ENCODE measurements around the gene PLEKHD1.
"Not testable (repeated sequence)": the region's sequence is repeated elsewhere in the genome, so short reads cannot be mapped to it uniquely, and the experiment has no call there.

The PLEKHD1 gene

DNA sequence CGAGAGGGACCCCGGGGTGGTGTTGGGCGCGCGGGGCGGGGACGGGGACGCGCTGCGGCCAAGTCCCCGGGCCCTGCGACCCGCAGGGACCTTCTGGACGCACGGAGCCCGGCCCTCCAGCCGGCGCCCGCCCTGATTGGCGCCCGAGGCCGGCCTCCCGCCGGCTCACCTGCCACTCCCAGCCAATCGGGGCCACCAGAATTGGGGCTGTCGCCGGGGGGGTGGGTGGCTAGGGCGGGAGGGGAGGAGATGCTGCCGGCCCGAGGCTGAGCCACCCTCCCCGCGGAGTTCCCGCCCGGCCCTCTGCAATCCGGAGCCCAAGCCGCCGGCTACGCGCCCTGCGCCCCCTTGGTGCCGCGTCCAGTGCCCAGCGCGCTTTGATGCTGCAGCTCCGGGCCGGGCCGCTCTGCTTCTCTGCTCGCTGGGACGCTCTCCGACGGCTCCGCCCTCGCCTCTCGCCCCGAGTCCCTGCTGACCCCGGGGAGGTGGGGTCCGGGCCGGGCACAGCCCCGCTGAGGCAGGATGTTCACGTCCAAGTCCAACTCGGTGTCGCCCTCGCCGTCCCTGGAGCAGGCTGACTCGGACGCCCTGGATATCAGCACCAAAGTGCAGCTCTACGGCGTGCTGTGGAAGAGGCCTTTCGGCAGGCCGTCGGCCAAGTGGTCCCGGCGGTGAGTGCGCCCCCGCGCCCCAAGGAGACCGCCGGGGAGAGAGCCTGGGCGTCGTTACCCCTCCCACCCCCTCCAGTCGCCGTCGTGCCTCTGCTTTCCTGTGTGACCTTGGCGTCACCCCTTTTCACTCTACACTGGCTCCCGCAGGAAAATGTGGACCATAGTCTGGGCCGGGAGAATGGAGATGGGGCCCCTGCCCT, at the start of gene PLEKHD1:
Gene PLEKHD1, plus strand, starts transcription at position 285 of the 871 bp plus-strand sequence. Its CDS starts 238 bp downstream, at position 523.
- no peak for DNase-seq (ENCODE audit: low read depth)

- DNase-seq (ENCODE audit: low read depth): no peak
These were observed 44.8 kb upstream of the PLEKHD1 start for GRCh38 chr14:69439521-69440270.

DNA sequence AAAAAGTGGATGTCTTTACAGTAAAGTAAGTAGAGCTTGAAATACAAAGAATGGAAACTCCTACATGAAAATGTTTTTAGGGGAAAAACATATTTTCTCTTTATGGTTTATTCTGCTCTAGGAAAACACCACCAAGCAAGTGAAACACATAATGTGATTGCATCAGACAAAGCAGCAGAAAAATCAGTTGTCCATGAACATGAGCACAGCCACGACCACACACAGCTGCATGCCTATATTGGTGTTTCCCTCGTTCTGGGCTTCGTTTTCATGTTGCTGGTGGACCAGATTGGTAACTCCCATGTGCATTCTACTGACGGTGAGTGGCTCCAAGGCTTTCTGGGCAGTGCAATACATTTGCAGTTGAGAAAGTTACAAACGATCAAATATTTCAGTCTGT, 42.6 kb upstream of the PLEKHD1 start:
- no peak for DNase-seq (ENCODE audit: low read depth)

GRCh38 chr14:69443296-69443805, 41.2 kb upstream of the PLEKHD1 start:
- DNase-seq (ENCODE audit: low read depth): no peak

GRCh38 chr14:69449216-69449615, 35.3 kb upstream of the PLEKHD1 start:
- no peak for DNase-seq (ENCODE audit: low read depth)

- DNase-seq (ENCODE audit: low read depth): no peak
These were observed 32.6 kb upstream of the PLEKHD1 start for GRCh38 chr14:69451941-69452340.

- DNase-seq (ENCODE audit: low read depth): no peak
These were observed 26.2 kb upstream of the PLEKHD1 start for GRCh38 chr14:69458350-69458749.

- DNase-seq (ENCODE audit: low read depth): no peak
These were observed 25.4 kb upstream of the PLEKHD1 start for GRCh38 chr14:69459122-69459521.

GRCh38 chr14:69460093-69460701, 24.3 kb upstream of the PLEKHD1 start:
- peak; percentile 74 for DNase-seq (ENCODE audit: low read depth)

- DNase-seq (ENCODE audit: low read depth): no peak
These were observed 20.1 kb upstream of the PLEKHD1 start for GRCh38 chr14:69464379-69464778.

DNA sequence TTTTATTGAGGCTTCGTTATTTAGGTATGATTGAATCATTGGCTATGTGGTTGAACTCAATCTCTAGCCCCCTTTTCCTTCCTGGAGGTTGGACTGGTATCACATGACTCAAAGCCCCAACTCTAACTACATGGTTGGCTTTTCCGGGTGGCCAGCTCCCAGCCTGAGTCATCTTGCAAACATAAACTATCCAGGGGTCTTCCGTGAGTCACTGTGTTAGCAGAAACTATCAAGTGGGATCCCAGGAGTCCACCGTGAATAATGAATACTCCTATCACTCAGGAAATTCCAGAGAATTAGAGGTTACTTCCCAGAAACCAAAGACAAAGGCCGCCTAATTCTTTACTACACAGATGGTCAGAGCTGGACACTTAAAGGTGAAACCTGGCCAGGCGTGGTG, 19.7 kb upstream of the PLEKHD1 start:
- peak; percentile 3 for DNase-seq (ENCODE audit: low read depth)

DNA sequence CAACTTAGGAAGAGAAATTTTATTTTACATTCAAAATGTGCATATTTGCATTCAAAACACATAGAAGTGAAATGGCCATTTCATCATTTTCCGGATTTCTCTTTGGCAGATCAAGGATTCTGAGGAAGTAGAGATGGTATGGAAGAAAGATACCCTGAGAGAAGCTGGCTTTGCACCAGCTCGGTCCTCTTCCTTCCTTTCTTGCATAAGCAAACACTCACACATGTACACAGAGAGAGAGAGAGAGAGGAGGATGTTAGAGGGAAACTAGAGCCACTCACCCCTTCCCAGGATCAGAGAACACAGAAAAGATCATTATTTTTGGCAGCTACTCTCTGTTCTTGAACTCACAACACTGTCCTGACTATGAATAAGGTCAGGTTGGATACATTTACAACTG, 15.6 kb upstream of the PLEKHD1 start:
- no peak for DNase-seq (ENCODE audit: low read depth)

GRCh38 chr14:69471436-69471835, 13.1 kb upstream of the PLEKHD1 start:
- no peak for DNase-seq (ENCODE audit: low read depth)

DNA sequence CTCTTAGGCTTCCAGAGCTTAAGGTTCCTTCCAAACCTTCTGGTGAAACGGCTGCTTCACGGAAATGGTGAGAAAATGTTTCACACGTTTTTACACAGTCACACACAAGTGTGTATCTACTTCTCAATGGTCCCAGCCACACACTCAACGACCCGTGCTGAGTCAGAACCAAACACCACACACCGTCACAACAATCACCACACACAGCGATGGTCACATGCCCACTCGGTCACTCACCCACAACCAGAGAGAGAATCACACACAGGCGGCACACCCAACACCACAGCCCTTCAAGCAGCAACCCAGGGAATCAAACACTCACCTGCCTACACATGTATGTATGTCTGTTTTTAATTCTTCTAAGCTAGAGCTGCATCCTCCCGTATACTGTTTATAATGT, 12.6 kb upstream of the PLEKHD1 start:
- no peak for DNase-seq (ENCODE audit: low read depth)

DNA sequence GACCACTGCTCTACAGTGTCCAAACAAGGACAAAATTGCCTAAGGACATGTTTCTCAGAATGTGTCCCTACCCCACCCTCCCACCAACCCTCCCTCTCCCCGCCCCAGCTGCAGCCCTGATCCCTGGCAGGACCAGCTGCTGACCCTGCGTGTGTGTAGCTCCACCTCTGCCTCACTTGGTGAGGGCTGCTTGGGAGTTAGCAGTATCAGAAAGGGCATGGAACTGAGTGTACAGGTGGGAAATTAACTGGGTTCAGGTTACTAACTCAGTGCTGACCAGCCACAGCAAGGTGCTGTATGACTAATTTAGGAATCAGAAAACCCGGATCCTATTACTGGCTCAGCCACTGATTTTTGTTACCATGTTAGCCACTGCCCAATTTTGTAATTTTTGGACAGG, 11.3 kb upstream of the PLEKHD1 start:
- DNase-seq (ENCODE audit: low read depth): no peak

- DNase-seq (ENCODE audit: low read depth): no peak
These were observed 10.6 kb upstream of the PLEKHD1 start for GRCh38 chr14:69473946-69474345.

- DNase-seq (ENCODE audit: low read depth): no peak
These were observed 9.2 kb upstream of the PLEKHD1 start for GRCh38 chr14:69475194-69475818.

- DNase-seq (ENCODE audit: low read depth): not testable (repeated sequence)
These were observed 7.6 kb upstream of the PLEKHD1 start for GRCh38 chr14:69476824-69477450.

DNA sequence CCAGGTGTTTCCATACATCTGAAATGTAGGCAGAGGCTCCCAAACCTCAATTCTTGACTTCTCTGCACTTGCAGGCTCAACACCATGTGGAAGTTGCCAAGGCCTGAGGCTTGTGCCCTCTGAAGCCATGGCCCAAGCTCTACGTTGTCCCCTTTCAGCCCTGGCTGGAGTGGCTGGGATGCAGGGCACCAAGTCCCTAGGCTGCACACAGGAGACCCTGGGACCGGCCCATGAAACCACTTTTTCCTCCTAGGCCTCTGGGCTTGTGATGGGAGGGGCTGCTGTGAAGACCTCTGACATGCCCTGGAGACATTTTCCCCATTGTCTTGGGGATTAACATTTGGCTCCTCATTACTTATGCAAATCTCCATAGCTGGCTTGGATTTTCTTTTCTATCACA, 6.5 kb upstream of the PLEKHD1 start:
- DNase-seq (ENCODE audit: low read depth): not testable (repeated sequence)

- no peak for DNase-seq (ENCODE audit: low read depth)
These were observed 4.8 kb upstream of the PLEKHD1 start for GRCh38 chr14:69479696-69480095.

- no peak for DNase-seq (ENCODE audit: low read depth)
These were observed 4.4 kb upstream of the PLEKHD1 start for GRCh38 chr14:69480136-69480535.
